ENCODE results near the gene RABGAP1.

RABGAP1 gene

GRCh38 chr9:123011380-123011779, 70.6 kb downstream of the RABGAP1 start:
- no peak for DNase-seq (ENCODE audit: low spot score)

- DNase-seq (ENCODE audit: low spot score): no peak
These were observed 71.2 kb downstream of the RABGAP1 start for GRCh38 chr9:123011878-123012528.

GRCh38 chr9:123016631-123017030, 75.8 kb downstream of the RABGAP1 start:
- no peak for DNase-seq (ENCODE audit: low spot score)

- no peak for DNase-seq (ENCODE audit: low spot score)
These were observed 80.0 kb downstream of the RABGAP1 start for GRCh38 chr9:123020796-123021195.

GRCh38 chr9:123026425-123026824, 85.6 kb downstream of the RABGAP1 start:
- DNase-seq (ENCODE audit: low spot score): no peak

- peak; percentile 8 for DNase-seq (ENCODE audit: low spot score)
These were observed 86.7 kb downstream of the RABGAP1 start for GRCh38 chr9:123027517-123027916.

GRCh38 chr9:123028136-123028535, 87.3 kb downstream of the RABGAP1 start:
- no peak for DNase-seq (ENCODE audit: low spot score)

- DNase-seq (ENCODE audit: low spot score): no peak
These were observed 88.2 kb downstream of the RABGAP1 start for GRCh38 chr9:123028973-123029372.

GRCh38 chr9:123031963-123032362, 91.1 kb downstream of the RABGAP1 start:
- DNase-seq (ENCODE audit: low spot score): no peak

GRCh38 chr9:123033352-123033751, 92.5 kb downstream of the RABGAP1 start, which contains the start of gene GPR21:
Gene GPR21 (plus strand): TSS chr9:123033667. CDS start chr9:123034567, 900 bp downstream.
- DNase-seq (ENCODE audit: low spot score): no peak

- no peak for DNase-seq (ENCODE audit: low spot score)
These were observed 93.2 kb downstream of the RABGAP1 start for GRCh38 chr9:123033864-123034601.

GRCh38 chr9:123034881-123035510, 94.2 kb downstream of the RABGAP1 start:
- no peak for DNase-seq (ENCODE audit: low spot score)

GRCh38 chr9:123035791-123036190, 95.0 kb downstream of the RABGAP1 start:
- DNase-seq (ENCODE audit: low spot score): no peak

- no peak for DNase-seq (ENCODE audit: low spot score)
These were observed 96.2 kb downstream of the RABGAP1 start for GRCh38 chr9:123036893-123037545.

- no peak for DNase-seq (ENCODE audit: low spot score)
These were observed 98.9 kb downstream of the RABGAP1 start for GRCh38 chr9:123039617-123040219.

GRCh38 chr9:123040801-123041200, 100.0 kb downstream of the RABGAP1 start:
- no peak for DNase-seq (ENCODE audit: low spot score)

GRCh38 chr9:123041489-123041888, 100.7 kb downstream of the RABGAP1 start:
- DNase-seq (ENCODE audit: low spot score): no peak

GRCh38 chr9:123043081-123043939, 102.5 kb downstream of the RABGAP1 start:
- no peak for DNase-seq (ENCODE audit: low spot score)

- no peak for DNase-seq (ENCODE audit: low spot score)
These were observed 103.8 kb downstream of the RABGAP1 start for GRCh38 chr9:123044586-123044985.

- DNase-seq (ENCODE audit: low spot score): no peak
These were observed 105.8 kb downstream of the RABGAP1 start for GRCh38 chr9:123046406-123047195.
